ENCODE measurements around the gene ENG.
"Not testable (repeated sequence)": the region's sequence is repeated elsewhere in the genome, so short reads cannot be mapped to it uniquely, and the experiment has no call there.

The ENG gene

GRCh38 chr9:127863191-127863621 is 8.7 kb upstream of the ENG start:
- peak; percentile 63 to 76 (median 73) for DNase-seq

- DNase-seq: peak; percentile 57 to 75 (median 59)
Measured at GRCh38 chr9:127862075-127863011, 7.9 kb upstream of the ENG start.

- DNase-seq: no peak
Measured at GRCh38 chr9:127860779-127861178, 6.3 kb upstream of the ENG start.

- no peak for DNase-seq
Measured at GRCh38 chr9:127860260-127860659, 5.8 kb upstream of the ENG start.

- DNase-seq: no peak
Measured at GRCh38 chr9:127858041-127858512, 3.6 kb upstream of the ENG start.

GRCh38 chr9:127857278-127857677 is 2.8 kb upstream of the ENG start:
- no peak for DNase-seq

- no peak for DNase-seq
Measured at GRCh38 chr9:127856729-127857116, 2.3 kb upstream of the ENG start.

GRCh38 chr9:127856094-127856728 is 1.8 kb upstream of the ENG start:
- DNase-seq: no peak

- no peak for DNase-seq
Measured at GRCh38 chr9:127855522-127855921, 1.1 kb upstream of the ENG start.

- DNase-seq: no peak
Measured at GRCh38 chr9:127854960-127855359, 502 bp upstream of the ENG start.

- peak; percentile 54 to 64 (median 58) for DNase-seq
Measured at GRCh38 chr9:127853312-127854183, 910 bp downstream of the ENG start.

GRCh38 chr9:127852829-127853228 is 1.6 kb downstream of the ENG start:
- DNase-seq: no peak

- no peak for DNase-seq
Measured at GRCh38 chr9:127850286-127850830, 4.1 kb downstream of the ENG start.

GRCh38 chr9:127848756-127849504 is 5.5 kb downstream of the ENG start:
- no peak for DNase-seq

GRCh38 chr9:127847833-127848755 is 6.4 kb downstream of the ENG start:
- DNase-seq: no peak

- peak; percentile 22 to 31 (median 22) for DNase-seq
Measured at GRCh38 chr9:127847178-127847510, 7.3 kb downstream of the ENG start.

- no peak for DNase-seq
Measured at GRCh38 chr9:127846443-127847177, 7.8 kb downstream of the ENG start.

GRCh38 chr9:127845619-127846018 is 8.8 kb downstream of the ENG start:
- not testable (repeated sequence) for DNase-seq

- no peak for DNase-seq
Measured at GRCh38 chr9:127844821-127845359, 9.6 kb downstream of the ENG start.
